GM12878 (cell line): ENCODE results near the gene ZNF469. TPM values are rescaled to one million over a fixed set of nuclear protein-coding genes. Genes with fewer than 3 reads are reported as not detected.

ENCODE experiments used
- ATAC-seq: fragments of 200-7000 bp; cut with Tn5 transposase; 3 replicates; pipeline ENCODE4 v1.9.1; 2020; ENCODE audit warnings: mild to moderate bottlenecking, moderate library complexity
- BruUV-seq: library from RNA; stranded (reverse); fragments of 400-500 nt; replicated peaks from 2 replicates; lab custom pipeline; 2021; lab: Mats Ljungman, UMichigan
- CTCF ChIA-PET: fragments of 300-600 bp; sonication (Branson Sonifier 250); formaldehyde crosslinking; extraction: SDS; loops from one replicate; lab custom pipeline; 2021; ENCODE audit warnings: inconsistent platforms; lab: Yijun Ruan, JAX
- POLR2A ChIA-PET: fragments of 350-600 bp; formaldehyde crosslinking; extraction: SDS; loops from one replicate; lab custom pipeline; 2021; ENCODE audit warnings: inconsistent platforms; lab: Charles Lee
- RAD21 ChIA-PET: fragments of 300-600 bp; sonication (Branson Sonifier 250); formaldehyde crosslinking; loops from one replicate; lab custom pipeline; 2023; ENCODE audit warnings: antibody characterized with exemption; ENCODE audit not compliant: unreplicated experiment; lab: Charles Lee
- SMC1A ChIA-PET: fragments of 300-600 bp; sonication (Branson Sonifier 250); formaldehyde crosslinking; loops from one replicate; lab custom pipeline; 2023; ENCODE audit not compliant: unreplicated experiment, uncharacterized antibody; lab: Charles Lee
- DNase-seq: peaks from one replicate; pipeline ENCODE4 v3.0.0-alpha.2; 2011; ENCODE audit warnings: low read depth, low spot score
- FAIRE-seq: peaks from 3 replicates; lab custom pipeline; 2011; peaks lifted over from hg19 to GRCh38; lab: Jason Lieb, UNC
- H2AFZ ChIP-seq: 2 replicates; pipeline ENCODE4 v1.6.0; 2011; ENCODE audit warnings: low read depth, low read length, control low read depth; ENCODE audit not compliant: control insufficient read depth
- H3K27ac ChIP-seq: 2 replicates; pipeline ENCODE4 v1.5.1; 2011; ENCODE audit warnings: control low read depth; ENCODE audit not compliant: control insufficient read depth, insufficient read depth
- H3K27me3 ChIP-seq, 2 experiments: replicated peaks in 1 of 2; 2 replicates each; pipeline versions ENCODE4 v1.6.0 to v1.6.1; 2011; ENCODE audit warnings: low read length in 1 of 2; ENCODE audit not compliant: control insufficient read depth in 2 of 2, insufficient read depth in 2 of 2
- H3K36me3 ChIP-seq, 2 experiments: 2 replicates each; pipeline ENCODE4 v1.5.1; 2011; ENCODE audit warnings: low read length in 1 of 2; ENCODE audit not compliant: control insufficient read depth in 2 of 2, insufficient read depth in 2 of 2
- H3K4me1 ChIP-seq: 2 replicates; pipeline ENCODE4 v1.6.1; 2011; ENCODE audit warnings: mild to moderate bottlenecking, low read length, moderate library complexity, mixed read lengths; ENCODE audit not compliant: control insufficient read depth, insufficient read depth
- H3K4me2 ChIP-seq: 2 replicates; pipeline ENCODE4 v1.6.0; 2011; ENCODE audit warnings: control low read depth; ENCODE audit not compliant: control insufficient read depth, insufficient read depth
- H3K4me3 ChIP-seq: fragments of 200-600 bp; sonication (generic); 2 replicates; pipeline ENCODE4 v1.5.1; 2016
- H3K79me2 ChIP-seq: 2 replicates; pipeline ENCODE4 v1.6.0; 2011; ENCODE audit warnings: low read length; ENCODE audit not compliant: control insufficient read depth, insufficient read depth
- H3K9ac ChIP-seq: 2 replicates; pipeline ENCODE4 v1.8.0; 2011; ENCODE audit warnings: low read length, control low read depth, mixed read lengths; ENCODE audit not compliant: control insufficient read depth, insufficient read depth
- H3K9me3 ChIP-seq: replicated peaks from 3 replicates; pipeline ENCODE4 v1.5.1; 2011; ENCODE audit warnings: mild to moderate bottlenecking, low read length; ENCODE audit not compliant: control insufficient read depth, insufficient read depth
- H4K20me1 ChIP-seq: 2 replicates; pipeline ENCODE4 v1.6.0; 2011; ENCODE audit not compliant: control insufficient read depth, insufficient read depth
- BMI1 ChIP-seq: fragments of 450-650 bp; IDR thresholded peaks from 2 replicates; pipeline ENCODE4 v1.6.1; 2016; ENCODE audit warnings: mild to moderate bottlenecking, moderate library complexity, borderline replicate concordance
- CBX5 ChIP-seq: sonication (generic); IDR thresholded peaks from 2 replicates; pipeline ENCODE4 v1.6.1; 2016; ENCODE audit warnings: low read depth, moderate library complexity, mild to moderate bottlenecking, inconsistent platforms
- EED ChIP-seq: sonication (generic); IDR thresholded peaks from 2 replicates; pipeline ENCODE4 v1.6.1; 2016; ENCODE audit warnings: antibody characterized with exemption, low read depth
- FOS ChIP-seq: IDR thresholded peaks from 3 replicates; pipeline ENCODE4 v1.6.1; 2011; ENCODE audit warnings: borderline replicate concordance; ENCODE audit not compliant: insufficient read length; ENCODE audit errors: extremely low read depth
- MAX ChIP-seq: IDR thresholded peaks from 2 replicates; pipeline ENCODE4 v1.6.1; 2012; ENCODE audit warnings: low read depth, low read length, improper control_type of control experiment
- MEF2B ChIP-seq: fragments of 450-650 bp; IDR thresholded peaks from 2 replicates; pipeline ENCODE4 v1.6.1; 2018; ENCODE audit warnings: mild to moderate bottlenecking, moderate library complexity; ENCODE audit not compliant: partially characterized antibody, poor library complexity, severe bottlenecking
- NFYA ChIP-seq: IDR thresholded peaks from 2 replicates; pipeline ENCODE4 v1.6.1; 2011; ENCODE audit warnings: low read depth, mild to moderate bottlenecking, low read length, improper control_type of control experiment, borderline replicate concordance
- STAT3 ChIP-seq: IDR thresholded peaks from 2 replicates; pipeline ENCODE4 v1.6.1; 2011; ENCODE audit warnings: low read depth, low read length, improper control_type of control experiment
- SUPT20H ChIP-seq: IDR thresholded peaks from 2 replicates; pipeline ENCODE4 v1.6.1; 2011; ENCODE audit warnings: low read depth, mild to moderate bottlenecking, low read length, moderate library complexity, borderline replicate concordance; ENCODE audit not compliant: control insufficient read depth
- YY1 ChIP-seq: IDR thresholded peaks from 2 replicates; pipeline ENCODE4 v1.6.1; 2011; ENCODE audit warnings: low read depth, mild to moderate bottlenecking, low read length
- ZNF622 ChIP-seq: fragments of 450-650 bp; IDR thresholded peaks from 2 replicates; pipeline ENCODE4 v1.6.1; 2017; ENCODE audit warnings: mild to moderate bottlenecking, inconsistent platforms
- WGBS: methylation state at CpG from one replicate; pipeline ENCODE4 v1.1.6; 2016; ENCODE audit warnings: low lambda C conversion rate; ENCODE audit not compliant: insufficient replicate concordance, insufficient coverage; ENCODE audit errors: missing lambda C conversion rate; 5-methylcytosine and 5-hydroxymethylcytosine counted together
- in situ Hi-C: fragments of 300-500 bp; cut with MboI; formaldehyde crosslinking; loops from 9 replicates; pipeline ENCODE4 v1.14.3; 2018; ENCODE audit warnings: mixed read lengths
- intact Hi-C: fragments of 100-400 bp; cut with micrococcal nuclease; formaldehyde crosslinking; loops from one replicate; pipeline ENCODE4 v1.14.2; 2022; ENCODE audit not compliant: unreplicated experiment
- polyA plus RNA-seq, 11 experiments: library from polyadenylated mRNA; depleted of rRNA in 4 of 11; unstranded in 6 of 11; stranded (reverse) in 5 of 11; fragments of >200 nt; fragmentation: Nextera tagmentation in 4 of 11; fragmentation: Illumina TruSeq in 1 of 11; extraction: Ambion mirVana in 4 of 11; extraction: Trizol in 1 of 11; gene quantifications; 1 replicate in 1 of 11; 2 replicates in 10 of 11; pipeline versions ENCODE4 v1.2.1 to v1.2.3, GENCODE V29; 2011 to 2016; ENCODE audit warnings: inconsistent platforms in 2 of 11, missing spikeins in 2 of 11, low read depth in 1 of 11
- total RNA-seq, 4 experiments: library from RNA; depleted of rRNA in 3 of 4; stranded (reverse); fragments of >200 nt in 3 of 4; fragmentation: Illumina TruSeq in 1 of 4; extraction: Trizol in 1 of 4; gene quantifications; 2 replicates each; pipeline versions ENCODE4 v1.2.1 to v1.2.3, GENCODE V29; 2013 to 2021
- TF ChIP-seq, protein P1 (sequence below): IDR thresholded peaks from 2 replicates; pipeline ENCODE4 v1.6.1; 2011; ENCODE audit warnings: borderline replicate concordance, low read depth, mild to moderate bottlenecking, moderate library complexity, low read length; ENCODE audit not compliant: insufficient read depth, poor library complexity, severe bottlenecking
- TF ChIP-seq, protein P2 (sequence below): fragments of 450-650 bp; IDR thresholded peaks from 2 replicates; pipeline ENCODE4 v1.6.1; 2017; ENCODE audit warnings: mild to moderate bottlenecking

ZNF469 gene
- total and polyA plus RNA-seq, 10 of the 15 experiments (the other 5 are each of a cell fraction or from before 2014, with no cell fraction given), result 0.01 to 0.21 (median 0.04) TPM; not detected in 3

- FAIRE-seq, result no peak
- no peak overlapping the region for H3K9ac ChIP-seq
- H3K4me1 ChIP-seq, result no peaks in the 10 kb centered on the region
- intact Hi-C loops (no loop called here), in situ Hi-C loops (no loop called here)
- BruUV-seq, result no TSS peak
- TF ChIP-seq BMI1 (no peak), SUPT20H (no peak), NFYA (no peak), FOS (no peak), YY1 (no peak), EED (no peak), CBX5 (no peak), MAX (no peak), STAT3 (no peak), ZNF622 (no peak), MEF2B (no peak)
- TF ChIP-seq, protein P1, sequence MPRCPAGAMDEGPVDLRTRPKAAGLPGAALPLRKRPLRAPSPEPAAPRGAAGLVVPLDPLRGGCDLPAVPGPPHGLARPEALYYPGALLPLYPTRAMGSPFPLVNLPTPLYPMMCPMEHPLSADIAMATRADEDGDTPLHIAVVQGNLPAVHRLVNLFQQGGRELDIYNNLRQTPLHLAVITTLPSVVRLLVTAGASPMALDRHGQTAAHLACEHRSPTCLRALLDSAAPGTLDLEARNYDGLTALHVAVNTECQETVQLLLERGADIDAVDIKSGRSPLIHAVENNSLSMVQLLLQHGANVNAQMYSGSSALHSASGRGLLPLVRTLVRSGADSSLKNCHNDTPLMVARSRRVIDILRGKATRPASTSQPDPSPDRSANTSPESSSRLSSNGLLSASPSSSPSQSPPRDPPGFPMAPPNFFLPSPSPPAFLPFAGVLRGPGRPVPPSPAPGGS, result no peak
- TF ChIP-seq, protein P2, sequence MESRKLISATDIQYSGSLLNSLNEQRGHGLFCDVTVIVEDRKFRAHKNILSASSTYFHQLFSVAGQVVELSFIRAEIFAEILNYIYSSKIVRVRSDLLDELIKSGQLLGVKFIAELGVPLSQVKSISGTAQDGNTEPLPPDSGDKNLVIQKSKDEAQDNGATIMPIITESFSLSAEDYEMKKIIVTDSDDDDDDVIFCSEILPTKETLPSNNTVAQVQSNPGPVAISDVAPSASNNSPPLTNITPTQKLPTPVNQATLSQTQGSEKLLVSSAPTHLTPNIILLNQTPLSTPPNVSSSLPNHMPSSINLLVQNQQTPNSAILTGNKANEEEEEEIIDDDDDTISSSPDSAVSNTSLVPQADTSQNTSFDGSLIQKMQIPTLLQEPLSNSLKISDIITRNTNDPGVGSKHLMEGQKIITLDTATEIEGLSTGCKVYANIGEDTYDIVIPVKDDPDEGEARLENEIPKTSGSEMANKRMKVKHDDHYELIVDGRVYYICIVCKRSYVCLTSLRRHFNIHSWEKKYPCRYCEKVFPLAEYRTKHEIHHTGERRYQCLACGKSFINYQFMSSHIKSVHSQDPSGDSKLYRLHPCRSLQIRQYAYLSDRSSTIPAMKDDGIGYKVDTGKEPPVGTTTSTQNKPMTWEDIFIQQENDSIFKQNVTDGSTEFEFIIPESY, result no peak
- DNase-seq, result no peak
- ChIA-PET RAD21 (interaction anchor here (0.6 kb wide), 1 partner anchor 948 kb away, joined by 3 read pairs; no protein-coding TSS in a partner anchor), SMC1A (no interaction called here), CTCF (no interaction called here), POLR2A (no interaction called here)
- no peak overlapping the region for H2AFZ ChIP-seq
- no peaks in the 10 kb centered on the region for H3K36me3 ChIP-seq
- ATAC-seq, result no peak
- H3K4me3 ChIP-seq, result no peak overlapping the region
- 10% methylated on average over 6 of the region's 6 CpGs for WGBS
- H3K79me2 ChIP-seq, result no peaks in the 10 kb centered on the region
- H3K4me2 ChIP-seq, result no peak overlapping the region
- H3K9me3 ChIP-seq, result no peaks in the 10 kb centered on the region
- peaks cover 5% of the 10 kb centered on the region in 2 experiments; a peak in 3 of 4 replicates for H3K27me3 ChIP-seq
- no peak overlapping the region for H3K27ac ChIP-seq
- no peaks in the 10 kb centered on the region for H4K20me1 ChIP-seq
Measured at GRCh38 chr16:88392616-88393015, 9.9 kb downstream of the ZNF469 start.
